Keratinocyte (primary cell): ENCODE data around the gene PDX1.

Experiments
- EZH2 ChIP-seq: IDR thresholded peaks from one replicate; pipeline ENCODE4 v1.6.1; 2012; ENCODE audit warnings: inconsistent platforms, mild to moderate bottlenecking, low read length, moderate library complexity
- TF ChIP-seq, protein P1 (sequence below), 3 experiments: IDR thresholded peaks in 1 of 3; conservative IDR thresholded peaks in 1 of 3; optimal IDR thresholded peaks in 1 of 3; 2 replicates in 2 of 3; 3 replicates in 1 of 3; pipeline versions ENCODE3 to v1.5.1; 2011; ENCODE audit warnings: low read length in 3 of 3, mild to moderate bottlenecking in 3 of 3, moderate library complexity in 2 of 3, control low read depth in 1 of 3, inconsistent platforms in 1 of 3; ENCODE audit not compliant: insufficient read depth in 2 of 3; ENCODE audit errors: extremely low read depth in 1 of 3

DNA sequence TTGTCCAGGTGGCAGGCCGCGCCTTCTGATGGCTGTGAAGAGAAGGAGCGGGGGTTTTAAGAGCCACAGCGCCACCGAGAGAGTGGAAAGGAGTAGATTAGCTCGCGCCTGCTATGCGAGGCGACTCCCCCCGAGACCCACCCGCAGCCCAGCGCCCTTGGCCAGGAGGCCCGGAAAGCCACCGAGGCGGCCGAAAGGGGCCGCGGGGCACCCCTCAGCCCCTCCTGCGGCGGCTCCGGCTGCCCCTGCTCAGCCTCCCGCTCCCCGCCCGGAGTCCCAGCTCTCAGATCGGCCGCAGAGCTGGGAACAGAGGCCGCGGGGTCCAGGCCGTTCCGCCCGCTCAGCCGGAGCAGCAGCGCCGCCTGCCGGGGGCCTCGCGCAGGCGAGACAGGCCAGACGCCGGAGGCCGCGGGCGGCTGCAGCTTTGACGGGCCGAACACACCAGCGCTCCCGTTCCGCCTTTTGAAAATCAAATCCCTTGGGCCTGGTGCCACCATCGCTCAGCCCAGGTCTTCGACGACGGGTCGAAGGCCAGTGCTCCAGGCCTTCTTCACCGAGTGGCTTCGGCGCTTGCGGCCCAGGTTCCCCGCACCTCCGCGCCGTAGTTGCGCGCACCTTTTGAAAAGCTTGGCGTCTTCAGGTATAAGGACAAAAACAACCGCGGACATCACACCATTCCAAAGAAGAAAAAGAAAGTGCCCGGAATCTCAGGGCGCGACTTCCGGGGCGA, 34.0 kb downstream of the PDX1 start:
- TF ChIP-seq EZH2: peak; percentile 85
- TF ChIP-seq, protein P1, sequence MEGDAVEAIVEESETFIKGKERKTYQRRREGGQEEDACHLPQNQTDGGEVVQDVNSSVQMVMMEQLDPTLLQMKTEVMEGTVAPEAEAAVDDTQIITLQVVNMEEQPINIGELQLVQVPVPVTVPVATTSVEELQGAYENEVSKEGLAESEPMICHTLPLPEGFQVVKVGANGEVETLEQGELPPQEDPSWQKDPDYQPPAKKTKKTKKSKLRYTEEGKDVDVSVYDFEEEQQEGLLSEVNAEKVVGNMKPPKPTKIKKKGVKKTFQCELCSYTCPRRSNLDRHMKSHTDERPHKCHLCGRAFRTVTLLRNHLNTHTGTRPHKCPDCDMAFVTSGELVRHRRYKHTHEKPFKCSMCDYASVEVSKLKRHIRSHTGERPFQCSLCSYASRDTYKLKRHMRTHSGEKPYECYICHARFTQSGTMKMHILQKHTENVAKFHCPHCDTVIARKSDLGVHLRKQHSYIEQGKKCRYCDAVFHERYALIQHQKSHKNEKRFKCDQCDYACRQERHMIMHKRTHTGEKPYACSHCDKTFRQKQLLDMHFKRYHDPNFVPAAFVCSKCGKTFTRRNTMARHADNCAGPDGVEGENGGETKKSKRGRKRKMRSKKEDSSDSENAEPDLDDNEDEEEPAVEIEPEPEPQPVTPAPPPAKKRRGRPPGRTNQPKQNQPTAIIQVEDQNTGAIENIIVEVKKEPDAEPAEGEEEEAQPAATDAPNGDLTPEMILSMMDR (optimal IDR thresholded peaks at IDR 0.05 in 1 of 3, IDR thresholded peaks at IDR 0.05 in 1 of 3, conservative IDR thresholded peaks at IDR 0.05 in 1 of 3; ENCODE audit: extremely low read depth in 1 of 3, insufficient read depth in 2 of 3, low read length in 3 of 3): peak; percentile 63 to 91 (median 90)
